GM19438 (cell line): Measurements from ENCODE around the gene BANP.
"Not testable (repeated sequence)": the region's sequence is repeated elsewhere in the genome, so short reads cannot be mapped to it uniquely, and the experiment has no call there.

Experiments
- ATAC-seq: cut with Tn5 transposase; IDR thresholded peaks from one replicate; pipeline ENCODE4 v1.9.1; 2021; ENCODE audit warnings: low read depth; ENCODE audit not compliant: unreplicated experiment

BANP gene

DNA sequence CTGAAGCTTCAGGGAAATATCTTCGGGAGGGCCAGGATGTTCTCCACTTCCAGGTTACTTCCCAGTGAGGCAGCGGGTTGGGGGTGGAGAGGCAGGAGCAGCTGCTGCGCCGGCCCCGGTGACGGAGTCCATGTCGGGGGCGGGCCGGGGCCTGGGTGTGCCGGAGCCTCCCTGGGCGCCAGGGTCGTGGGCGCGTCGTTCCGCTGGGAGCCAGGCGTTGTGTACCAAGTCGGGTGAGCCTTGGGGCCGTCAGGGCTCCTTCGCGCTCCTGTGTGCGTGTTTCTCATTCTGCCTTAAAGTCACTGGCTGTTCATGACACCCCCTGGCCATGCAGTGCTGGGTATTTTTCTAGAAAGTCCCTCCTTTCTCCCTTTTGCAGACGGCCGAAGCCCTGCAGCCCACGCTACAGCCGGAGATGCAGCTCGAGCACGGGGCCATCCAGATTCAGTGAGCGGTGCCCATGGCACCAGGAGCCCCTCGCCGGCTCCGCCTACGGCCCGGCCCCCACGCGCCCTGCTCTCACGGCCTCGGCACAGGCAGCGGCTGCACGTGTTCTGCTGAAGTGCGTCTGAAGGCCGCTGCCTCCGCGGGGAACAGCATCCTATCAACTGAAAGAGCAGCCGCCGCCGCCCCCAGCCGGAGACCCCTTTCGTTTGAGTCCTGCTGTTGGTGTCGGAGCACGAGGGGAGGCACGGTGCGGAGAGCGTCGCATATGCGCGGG lies 125.1 kb downstream of the BANP start:
- no peak for ATAC-seq

DNA sequence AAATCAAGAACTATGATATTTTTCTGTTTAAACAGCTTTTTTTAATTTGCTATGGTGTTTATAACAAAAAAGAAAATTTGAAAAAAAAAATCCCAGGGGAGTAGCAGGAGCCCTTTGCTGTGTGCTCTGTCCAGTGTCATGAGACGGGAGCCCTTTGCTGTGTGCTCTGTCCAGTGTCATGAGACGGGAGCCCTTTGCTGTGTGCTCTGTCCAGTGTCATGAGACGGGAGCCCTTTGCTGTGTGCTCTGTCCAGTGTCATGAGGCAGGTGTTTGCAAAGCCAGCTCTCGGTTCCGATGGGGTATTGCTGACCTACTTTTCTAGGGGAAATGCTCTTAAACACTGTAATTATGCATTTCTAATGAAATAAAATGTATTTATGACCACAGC lies 125.7 kb downstream of the BANP start:
- ATAC-seq, result not testable (repeated sequence)

DNA sequence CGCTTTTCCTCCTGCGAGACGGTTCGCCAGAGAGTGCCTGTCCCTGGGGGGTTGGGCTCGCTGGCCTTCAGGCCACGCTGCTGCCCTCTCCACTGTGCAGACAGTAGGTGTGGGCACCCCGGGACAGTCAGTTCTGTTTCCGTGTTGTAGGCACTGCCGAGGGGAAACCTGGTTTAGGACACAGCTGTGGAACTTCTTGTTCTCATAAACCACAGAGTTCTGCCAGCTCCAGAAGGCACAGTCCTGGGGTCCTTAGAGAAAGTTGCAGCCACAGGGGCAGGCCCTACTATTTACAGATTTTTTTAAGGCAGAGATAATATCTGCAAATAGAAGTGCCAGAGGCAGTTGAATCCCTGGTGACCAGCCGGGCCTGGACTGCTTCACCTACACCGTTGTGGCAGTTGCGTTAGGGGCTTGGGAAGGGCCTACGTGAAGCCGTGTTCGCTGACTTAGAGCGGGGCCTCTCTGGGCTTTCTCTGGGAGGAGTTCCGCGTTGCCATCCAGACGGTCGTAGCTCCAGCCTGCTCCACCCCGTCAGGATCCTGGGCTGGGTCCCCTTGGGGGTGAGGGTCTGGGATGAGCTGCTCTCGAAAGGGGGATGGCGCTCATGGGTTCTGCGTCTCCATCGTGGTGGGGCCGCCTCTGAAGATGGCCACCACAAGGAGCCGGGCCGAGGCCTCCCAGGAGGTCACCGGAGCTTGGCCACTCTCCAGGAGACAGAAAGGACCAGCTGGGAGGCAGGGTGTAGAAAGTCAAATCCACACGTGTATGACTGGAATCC lies 126.3 kb downstream of the BANP start:
- no peak for ATAC-seq

DNA sequence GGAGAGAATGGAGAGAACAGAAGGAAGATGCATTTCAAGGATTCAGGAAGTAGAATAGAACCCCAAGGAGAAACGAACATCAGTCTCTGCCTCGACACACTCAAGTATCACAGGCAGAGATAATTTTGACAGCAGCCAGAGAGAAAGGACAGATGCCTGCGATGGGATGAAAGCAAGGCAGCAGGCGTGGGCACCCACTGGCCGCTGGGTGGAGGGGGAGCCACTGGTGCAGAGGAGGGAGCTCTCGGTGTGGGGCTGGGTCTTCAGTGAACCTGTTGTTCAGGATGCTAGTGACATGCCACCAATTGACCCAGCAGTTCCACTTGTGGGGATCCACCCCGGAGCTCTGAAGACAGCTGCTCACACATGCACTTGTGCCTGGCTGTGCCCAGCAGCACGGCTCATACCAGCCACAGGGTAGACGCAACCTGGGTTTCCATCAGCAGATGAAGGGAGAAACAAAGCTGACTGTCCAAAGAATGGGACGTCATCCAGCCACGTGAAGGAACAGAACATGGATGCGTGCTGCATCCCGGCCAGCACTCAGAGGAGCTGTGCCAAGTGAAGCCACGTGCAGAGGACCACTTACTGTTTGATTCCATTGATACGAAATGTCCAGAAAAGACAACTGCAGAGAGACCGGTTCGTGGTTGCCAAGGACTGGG lies 127.0 kb downstream of the BANP start:
- no peak for ATAC-seq

DNA sequence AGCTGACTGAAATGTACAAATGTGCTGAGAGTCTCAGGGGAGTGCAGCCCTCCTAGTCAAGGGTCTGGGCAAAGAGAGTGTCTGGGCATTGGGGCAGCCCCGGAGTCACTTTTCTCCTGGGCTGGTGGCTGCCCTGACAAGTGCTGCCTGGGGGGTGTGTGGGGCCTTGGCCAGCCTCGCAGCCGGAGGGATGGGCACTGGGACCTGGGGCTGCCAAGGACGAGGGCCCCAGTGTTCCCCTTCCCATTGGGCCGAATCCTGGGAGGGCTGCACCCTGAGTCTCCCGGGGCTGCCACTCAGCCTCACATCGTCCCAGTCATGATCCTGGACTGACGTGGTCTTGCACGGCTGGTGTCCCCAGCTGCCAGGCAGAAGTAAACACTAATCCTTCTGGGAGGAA lies 132.3 kb downstream of the BANP start:
- no peak for ATAC-seq

DNA sequence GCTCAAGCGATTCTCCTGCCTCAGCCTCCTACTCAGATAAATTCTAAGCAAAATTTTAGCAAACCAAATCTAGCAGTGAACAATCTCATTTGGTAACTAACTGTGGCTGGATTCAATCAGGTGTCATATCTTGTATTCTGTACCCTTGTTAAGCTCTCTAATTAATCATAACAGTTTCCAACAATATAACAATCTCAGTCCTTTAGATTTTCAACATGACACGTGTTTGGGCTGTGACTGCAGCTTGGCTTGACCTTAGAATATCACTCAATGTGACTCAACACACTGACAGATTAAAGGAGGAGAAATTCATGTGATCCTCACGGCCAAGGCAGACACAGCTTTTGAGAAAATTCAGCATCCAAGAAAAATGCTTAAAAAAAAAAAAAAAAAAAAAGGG lies 133.6 kb downstream of the BANP start:
- ATAC-seq, result no peak

DNA sequence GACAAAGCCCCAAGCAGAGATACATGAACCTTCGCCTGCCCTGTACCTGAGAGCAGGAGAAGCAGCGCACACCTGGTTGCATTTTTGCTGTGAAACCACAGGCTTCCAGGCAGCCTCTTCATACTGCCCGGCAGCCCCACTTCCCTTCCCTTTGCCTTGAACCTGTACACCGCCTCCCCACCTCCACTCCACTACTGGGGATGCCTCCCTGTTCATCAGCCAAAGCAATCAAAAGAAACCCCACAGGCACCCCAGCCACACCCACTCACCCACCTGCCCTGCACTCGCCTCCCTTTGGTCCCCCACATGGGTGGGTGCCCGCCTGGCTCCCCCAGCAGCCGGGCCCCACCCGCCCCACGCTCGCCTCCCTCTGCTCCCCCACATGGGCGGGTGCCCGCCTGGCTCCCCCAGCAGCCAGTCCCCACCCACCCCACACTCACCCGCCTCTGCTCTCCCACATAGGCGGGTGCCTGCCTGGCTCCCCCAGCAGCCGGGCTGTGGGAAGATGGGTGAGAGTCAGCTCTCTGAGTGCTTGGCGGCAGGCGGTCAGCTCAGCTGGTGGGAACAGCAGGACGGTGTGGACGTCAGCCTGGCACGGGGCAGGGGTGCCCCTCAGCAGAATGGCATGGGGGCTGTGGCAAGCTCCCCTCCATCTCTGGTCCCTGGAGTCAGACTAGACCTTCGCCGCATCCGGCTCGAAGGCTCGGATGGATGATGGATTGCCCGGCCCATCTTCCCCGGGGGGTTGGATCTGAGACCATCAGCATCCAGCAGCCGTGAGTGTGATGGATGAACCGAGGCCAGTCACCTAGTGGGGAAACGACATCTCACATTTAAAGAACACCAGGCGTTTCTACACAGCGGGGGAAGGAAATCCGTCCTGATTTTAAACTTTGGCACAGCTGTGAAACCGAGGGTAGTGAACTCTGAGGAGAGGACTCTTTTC lies 135.6 kb downstream of the BANP start:
- ATAC-seq, result no peak

DNA sequence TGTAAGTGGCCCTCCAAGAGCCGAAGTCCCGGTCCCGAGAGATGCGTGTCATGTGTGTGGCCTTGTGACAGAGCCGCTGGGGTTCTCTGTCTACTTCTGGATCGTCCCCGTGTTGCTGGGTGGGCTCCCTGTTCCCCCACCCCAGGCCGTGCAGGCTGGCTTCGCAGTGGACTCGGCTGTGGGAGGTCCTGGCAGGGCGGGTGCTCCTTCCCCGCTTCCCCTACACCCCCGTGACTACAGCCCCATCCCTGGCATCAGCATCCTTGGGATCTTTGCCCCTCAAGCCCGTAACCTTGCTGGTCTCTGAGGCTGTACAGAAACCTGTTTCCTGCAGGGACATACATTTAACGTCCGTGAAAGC lies 136.3 kb downstream of the BANP start:
- no peak for ATAC-seq

DNA sequence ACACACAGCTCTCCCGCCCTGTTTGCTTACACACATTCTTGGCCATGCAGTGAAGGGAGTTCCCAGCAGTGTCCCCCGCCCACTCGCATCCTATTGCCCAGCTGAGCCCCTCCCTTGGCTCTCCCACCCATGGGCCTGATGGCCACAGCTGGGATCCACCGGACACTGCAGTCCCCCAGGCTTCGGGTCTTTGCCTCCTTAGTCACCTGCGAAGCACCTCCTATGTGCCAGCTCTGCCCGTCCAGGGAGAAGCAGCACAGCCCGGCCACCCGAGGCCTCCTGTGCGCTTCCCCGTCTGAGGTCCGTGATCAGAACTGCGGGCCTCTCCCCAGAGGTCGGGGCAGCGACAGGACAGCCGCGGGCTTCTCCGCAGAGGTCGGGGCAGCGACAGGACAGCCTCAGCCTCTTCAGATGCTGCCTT lies 136.9 kb downstream of the BANP start:
- no peak for ATAC-seq

DNA sequence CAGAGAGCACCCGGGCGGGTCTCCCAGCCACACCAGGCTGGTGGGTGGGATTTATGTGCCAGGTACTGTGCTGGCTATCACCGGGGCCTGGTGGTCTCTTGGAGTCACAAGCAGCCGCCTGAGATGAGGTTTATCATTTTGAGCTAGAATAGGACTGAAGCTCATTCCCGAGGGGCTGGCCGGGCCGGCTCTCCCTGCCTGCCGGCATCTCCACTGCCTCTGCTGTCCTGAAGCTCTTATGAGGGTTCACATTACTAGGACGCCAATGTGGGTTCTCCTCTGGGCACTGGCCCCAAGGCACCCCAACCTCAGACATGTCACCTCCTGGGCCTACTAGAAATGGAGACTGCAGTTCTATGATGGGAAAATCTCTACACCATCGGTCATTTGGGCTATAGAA lies 137.4 kb downstream of the BANP start:
- not testable (repeated sequence) for ATAC-seq

DNA sequence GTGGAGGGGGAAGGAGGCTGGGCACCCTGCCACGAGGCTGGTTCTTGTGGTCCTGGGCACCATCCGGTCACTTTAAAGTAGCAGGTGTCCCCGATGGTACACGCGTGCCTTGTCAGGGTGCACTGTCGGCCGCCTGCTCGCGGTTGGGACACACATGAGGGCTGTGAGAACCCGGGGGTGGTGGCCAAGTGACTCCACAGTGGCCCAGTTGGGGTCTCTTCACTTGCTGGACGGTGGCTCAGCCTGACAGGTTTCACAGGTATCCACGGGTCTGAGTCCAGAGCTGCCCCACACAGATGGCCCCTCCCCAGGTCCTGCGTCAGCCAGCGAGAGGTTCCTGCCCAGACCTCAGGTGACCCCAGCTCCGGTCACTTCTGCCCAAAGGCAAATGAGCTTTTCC lies 137.8 kb downstream of the BANP start:
- not testable (repeated sequence) for ATAC-seq

DNA sequence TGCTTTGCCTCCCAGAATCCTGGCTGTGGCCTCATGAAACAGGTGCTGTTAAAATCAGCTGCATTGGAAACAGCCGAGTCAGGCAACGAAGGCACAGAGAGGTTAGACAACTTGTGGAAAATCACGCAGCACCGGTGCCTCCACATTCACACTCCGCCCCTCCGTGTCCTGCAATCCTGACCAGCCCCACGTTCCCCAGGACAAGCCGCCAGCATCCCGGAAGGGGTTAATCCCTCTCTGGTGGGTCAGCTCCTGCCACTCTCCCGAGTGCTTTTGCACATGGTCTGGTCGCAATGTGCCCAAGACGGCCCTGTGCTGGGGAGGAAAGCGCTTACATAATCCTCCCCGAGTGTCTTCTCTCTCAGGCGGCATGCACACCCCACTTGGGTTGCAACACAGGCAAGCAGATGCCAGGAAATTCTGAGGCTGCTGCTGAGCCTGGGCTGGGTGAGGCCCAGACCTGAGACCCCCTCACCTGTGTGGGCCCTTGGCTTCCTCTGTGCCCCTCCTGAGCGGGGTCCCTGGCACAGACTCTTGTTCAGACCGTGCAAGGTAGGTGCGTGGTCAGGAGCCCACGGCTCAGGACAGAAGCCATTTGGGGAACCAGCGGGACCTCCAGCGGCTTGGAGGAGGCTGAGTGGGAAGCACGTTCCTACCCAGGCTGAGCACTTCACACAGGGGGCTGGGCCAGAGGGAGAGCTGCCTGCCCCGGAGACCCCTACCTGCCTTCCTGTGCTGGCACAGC lies 138.6 kb downstream of the BANP start:
- not testable (repeated sequence) for ATAC-seq

DNA sequence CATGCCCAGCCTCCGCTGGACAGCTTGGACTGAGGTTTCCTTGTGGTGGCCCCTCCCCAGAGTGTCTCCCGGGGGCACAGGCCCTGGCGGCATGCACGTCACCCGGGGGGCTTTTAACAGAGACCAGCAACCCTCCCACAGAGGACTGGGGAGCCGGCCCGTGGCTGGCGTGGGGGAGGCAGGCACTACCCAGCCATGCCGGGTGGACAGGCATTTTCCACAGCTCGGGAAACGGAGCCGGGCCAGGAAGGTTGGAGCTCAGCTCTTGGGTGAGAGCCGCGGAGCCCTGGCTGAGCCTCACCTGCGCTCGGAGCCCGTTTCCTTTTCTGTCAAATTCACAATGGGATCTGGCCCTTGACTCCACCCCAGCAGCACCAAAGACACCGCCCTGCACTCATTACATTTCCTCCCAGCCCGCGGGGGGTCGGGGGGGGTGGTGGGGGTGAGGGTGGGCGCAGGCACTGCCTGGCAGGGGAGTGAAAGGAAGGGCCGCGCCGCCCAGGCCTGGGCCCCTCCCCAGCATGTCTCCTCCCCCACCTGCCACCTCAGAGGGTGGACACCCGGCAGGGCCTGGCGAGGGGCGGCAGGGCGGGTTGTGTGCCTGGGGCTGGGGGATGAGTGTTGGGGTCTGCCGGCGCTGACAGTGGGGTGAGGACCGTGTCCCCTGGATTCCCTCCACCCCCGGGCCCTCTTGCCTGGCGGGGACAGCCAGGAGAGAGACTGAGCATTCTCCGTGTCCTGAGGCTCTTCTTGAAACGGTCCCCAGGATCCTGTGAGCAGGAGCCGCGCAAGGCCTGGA lies 139.3 kb downstream of the BANP start:
- ATAC-seq, result not testable (repeated sequence)

DNA sequence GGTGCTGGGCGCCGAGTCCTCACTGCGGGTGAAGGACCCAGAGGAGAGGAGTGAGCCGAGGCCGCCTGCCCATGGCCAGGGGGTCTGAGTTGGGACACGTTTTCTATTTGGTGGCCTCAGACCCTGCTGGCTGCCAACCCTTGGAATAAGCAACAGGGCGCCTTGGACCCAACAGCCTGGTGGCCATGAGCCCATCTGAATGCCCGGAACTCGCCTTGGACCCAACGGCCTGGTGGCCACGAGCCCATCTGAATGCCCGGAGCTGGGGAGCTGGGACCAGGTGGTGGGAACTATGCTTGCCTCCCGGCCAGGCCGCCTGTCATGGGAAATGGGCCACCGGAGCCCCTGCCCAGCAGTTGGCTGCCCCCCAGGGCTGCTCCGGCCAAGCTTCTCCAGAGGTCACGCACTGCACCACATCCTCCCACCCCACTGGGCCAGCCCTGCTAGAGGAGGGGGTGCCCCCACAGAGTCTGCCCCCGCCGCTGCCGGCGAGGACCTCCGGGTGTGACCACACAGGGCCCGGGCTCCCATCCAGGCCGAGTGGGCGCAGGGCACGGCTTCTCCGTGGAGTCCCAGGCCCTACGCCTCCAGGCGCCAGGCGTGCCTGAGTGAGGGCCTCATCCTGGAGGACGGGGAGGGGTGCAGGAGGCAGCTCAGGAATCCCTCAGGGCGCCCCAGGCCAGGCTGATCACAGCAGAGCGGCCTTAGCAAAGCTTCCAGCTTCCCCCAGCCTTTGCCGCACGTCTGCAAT lies 140.2 kb downstream of the BANP start:
- not testable (repeated sequence) for ATAC-seq

DNA sequence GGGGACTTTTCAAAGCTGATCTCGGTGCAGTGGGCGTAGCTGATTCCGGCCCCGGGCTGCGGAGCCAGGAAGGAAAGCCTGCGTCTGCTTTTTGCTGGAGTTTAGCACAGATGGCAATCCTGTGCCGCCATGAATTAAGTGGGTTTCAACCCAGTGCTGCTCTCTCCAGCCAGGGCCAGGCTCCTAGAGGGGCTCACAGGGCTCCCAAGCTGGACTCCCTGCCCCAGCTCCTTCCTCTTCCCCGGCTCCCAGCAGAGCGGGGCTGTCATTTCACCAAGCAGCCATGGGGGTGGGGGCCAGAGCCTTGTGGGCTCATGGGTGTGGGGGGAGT lies 140.7 kb downstream of the BANP start:
- ATAC-seq, result not testable (repeated sequence)

DNA sequence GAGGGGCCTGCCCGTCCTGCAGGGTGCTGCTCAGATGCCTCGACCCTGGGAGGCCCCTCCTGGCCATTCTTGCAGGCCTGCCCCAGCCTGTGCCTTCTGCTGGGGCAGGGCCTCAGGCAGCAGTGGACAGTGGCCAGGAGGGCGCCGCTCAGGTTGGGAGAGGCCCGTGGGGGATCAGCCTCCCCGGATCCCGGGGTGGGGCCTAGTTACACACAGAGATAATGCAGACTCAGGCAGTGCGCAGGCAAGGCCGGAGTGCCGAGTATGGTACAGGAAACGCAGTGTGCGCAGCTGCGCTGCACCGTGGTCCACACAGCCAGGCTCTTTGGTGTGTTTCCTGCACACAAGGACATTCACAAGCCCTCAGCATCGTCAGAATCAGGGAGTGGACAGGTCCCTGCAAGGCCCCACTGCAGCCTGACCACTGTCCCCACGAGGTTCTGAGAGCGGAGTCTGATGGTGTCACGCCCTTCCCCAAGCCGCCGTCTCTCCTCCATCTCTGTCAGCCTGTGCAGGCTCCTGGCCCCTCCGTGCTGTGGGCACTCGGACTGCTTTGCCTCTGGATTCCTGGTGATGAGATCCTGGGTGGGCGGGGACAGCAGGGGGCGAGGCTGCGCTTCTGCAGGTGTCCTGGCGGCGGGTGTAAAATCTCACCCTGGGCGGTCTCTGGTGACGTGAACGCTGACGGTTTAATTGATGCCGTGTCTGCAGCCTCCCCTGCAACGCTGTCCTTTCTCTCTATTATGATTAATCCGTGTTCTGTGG lies 141.7 kb downstream of the BANP start:
- ATAC-seq, result not testable (repeated sequence)

DNA sequence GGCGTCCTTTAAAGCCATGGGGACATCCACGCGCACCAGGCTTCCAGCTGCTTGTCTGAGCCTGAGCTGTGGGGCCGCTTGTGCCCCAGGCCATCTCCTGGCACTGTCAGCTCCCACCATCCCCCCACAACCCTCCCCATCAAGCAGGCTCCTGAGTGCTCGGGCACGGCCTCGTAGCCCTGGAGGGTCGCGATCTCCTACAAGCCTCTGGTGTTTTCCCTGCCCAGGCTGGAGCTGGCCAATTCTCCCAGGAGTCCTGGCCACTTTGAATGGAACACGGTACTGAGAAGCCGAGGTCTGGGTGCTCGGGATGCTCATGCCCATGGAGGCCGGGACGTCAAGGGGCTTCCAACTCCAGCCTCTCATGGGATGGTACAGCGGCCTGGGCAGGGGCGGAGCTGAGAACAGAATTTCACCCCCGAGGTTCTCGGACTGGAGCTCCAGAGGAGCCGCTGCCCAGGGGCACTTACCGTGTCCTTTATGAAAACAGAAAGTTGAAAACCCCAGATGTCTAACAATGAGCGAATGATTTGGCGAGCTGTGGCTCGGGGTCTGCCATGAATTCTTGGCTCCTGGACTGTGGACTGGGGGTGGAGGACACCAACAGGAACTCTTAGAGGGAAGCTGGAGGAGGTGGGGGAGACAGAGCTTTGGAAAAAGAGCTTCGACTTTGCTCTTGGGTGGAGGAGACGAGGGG lies 142.5 kb downstream of the BANP start:
- ATAC-seq, result not testable (repeated sequence)
